ENCODE measurements around the gene GEMIN2. TPM values are rescaled to one million over a fixed set of nuclear protein-coding genes. Genes with fewer than 3 reads are reported as not detected.
"Not testable (repeated sequence)": the region's sequence is repeated elsewhere in the genome, so short reads cannot be mapped to it uniquely, and the experiment has no call there.

Gene GEMIN2
- total and polyA plus RNA-seq, 5 donors: 6.4 to 8.8 (median 6.5) TPM

DNA sequence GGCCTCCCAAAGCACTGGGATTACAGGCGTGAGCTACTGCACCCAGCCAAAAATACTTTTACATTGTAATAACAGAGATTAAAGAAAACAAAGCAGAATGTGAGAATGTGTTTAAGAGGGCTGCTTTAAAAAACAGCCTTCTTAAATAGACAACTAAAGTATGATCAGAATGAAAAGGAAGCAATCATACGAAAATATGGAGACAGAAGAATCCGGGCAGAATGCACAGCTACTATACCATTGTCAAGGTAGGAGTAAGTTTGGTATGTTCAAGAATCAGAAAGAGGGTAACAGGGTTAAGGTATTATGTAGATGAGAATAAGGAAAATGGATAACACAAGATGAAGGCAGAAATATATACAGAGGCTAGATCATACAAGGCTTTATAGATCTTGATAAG is 19.6 kb upstream of the GEMIN2 start:
- intact Hi-C loops (cut with DNase I): no loop called here
- Histone ChIP-seq H3K4me3 (ENCODE audit: low read length) (no peak overlapping the region), H3K9me3 (ENCODE audit: control insufficient read depth, low read length) (no peaks in the 10 kb centered on the region), H3K27me3 (ENCODE audit: control insufficient read depth, insufficient read depth) (no peaks in the 10 kb centered on the region), H3K4me1 (ENCODE audit: control insufficient read depth, insufficient read depth, low read length) (no peaks in the 10 kb centered on the region), H3K27ac (ENCODE audit: low read length) (no peak overlapping the region)
- no peak for DNase-seq
- no peak for ATAC-seq
- WGBS: 87% methylated on average over 3 of the region's 3 CpGs

DNA sequence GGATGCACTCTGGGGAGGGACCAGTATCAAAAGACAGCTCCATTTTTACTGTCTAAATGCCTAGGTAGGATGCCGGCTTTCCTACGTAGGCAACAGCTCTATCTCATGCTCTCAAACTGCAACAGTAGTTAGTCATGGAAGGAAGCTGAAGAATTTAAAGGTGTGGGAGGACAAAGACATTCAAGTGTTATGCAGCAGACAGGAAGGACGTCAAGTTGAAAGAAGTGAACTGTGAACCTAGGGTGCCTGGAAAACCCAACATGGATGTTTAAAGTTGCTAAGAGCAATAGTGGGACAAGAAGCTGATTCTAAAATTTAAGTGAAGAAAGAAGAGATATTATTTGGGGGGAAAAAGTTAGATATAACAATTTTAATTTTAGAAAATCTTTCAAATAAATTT is 17.0 kb upstream of the GEMIN2 start:
- Histone ChIP-seq H3K27me3 (ENCODE audit: control insufficient read depth, insufficient read depth) (no peaks in the 10 kb centered on the region), H3K9me3 (ENCODE audit: control insufficient read depth, low read length) (no peaks in the 10 kb centered on the region), H3K27ac (ENCODE audit: low read length) (no peak overlapping the region), H3K4me3 (ENCODE audit: low read length) (no peak overlapping the region), H3K4me1 (ENCODE audit: control insufficient read depth, insufficient read depth, low read length) (no peaks in the 10 kb centered on the region)
- ATAC-seq: peak in 1 of 2 donors; percentile 58
- DNase-seq: no peak
- intact Hi-C loops (cut with DNase I): no loop called here
- 28% methylated on average over 3 of the region's 3 CpGs for WGBS

DNA sequence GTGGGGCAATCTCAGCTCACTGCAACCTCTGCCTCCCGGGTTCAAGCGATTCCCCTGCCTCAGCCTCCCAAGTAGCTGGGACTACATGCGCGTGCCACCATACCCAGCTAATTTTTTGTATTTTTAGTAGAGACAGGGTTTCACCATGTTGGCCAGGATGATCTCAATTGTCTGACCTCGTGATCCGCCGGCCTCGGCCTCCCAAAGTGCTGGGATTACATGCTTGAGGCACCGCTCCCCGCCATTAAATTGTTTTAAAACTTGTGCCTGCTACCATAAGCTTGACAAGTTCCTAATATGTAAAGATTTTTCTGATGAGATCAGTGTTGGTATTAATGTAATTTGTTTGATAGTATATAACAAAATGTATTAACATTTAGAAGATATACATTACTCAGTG is 14.9 kb upstream of the GEMIN2 start:
- intact Hi-C loops (cut with DNase I); H3K4me1 ChIP-seq (ENCODE audit: control insufficient read depth, insufficient read depth, low read length); H3K27ac ChIP-seq (ENCODE audit: low read length); DNase-seq; H3K9me3 ChIP-seq (ENCODE audit: control insufficient read depth, low read length); H3K27me3 ChIP-seq (ENCODE audit: control insufficient read depth, insufficient read depth); H3K4me3 ChIP-seq (ENCODE audit: low read length); ATAC-seq: not testable (repeated sequence)
- WGBS: 95% methylated on average over 10 of the region's 10 CpGs

DNA sequence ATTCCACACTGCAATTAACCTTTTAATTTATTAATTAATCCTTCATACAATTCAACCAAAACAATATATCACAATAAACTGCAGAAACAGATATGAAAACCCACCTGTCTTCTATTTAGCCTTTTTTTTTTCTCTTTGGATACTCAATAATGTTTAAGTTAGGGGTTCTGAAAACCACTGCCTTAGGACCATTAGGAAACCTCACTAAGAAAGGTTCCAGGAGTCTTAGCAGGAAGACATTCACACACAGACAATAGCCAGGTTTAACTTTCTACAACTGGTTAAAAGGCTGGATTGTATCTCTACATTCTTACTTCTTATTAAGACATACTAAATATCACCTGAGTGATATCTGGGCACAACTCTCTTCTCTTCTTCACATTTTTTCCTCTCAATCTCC is 14.4 kb upstream of the GEMIN2 start:
- Histone ChIP-seq H3K9me3 (ENCODE audit: control insufficient read depth, low read length) (no peaks in the 10 kb centered on the region), H3K4me1 (ENCODE audit: control insufficient read depth, insufficient read depth, low read length) (no peaks in the 10 kb centered on the region), H3K27me3 (ENCODE audit: control insufficient read depth, insufficient read depth) (no peaks in the 10 kb centered on the region), H3K4me3 (ENCODE audit: low read length) (no peak overlapping the region), H3K27ac (ENCODE audit: low read length) (no peak overlapping the region)
- intact Hi-C loops (cut with DNase I): loop anchor here in 1 of 4 donors (10.0 kb wide), 1 partner anchor 75 kb away; the partner anchor contains the start of genes PNN and TRAPPC6B
- no peak for DNase-seq
- ATAC-seq: no peak

DNA sequence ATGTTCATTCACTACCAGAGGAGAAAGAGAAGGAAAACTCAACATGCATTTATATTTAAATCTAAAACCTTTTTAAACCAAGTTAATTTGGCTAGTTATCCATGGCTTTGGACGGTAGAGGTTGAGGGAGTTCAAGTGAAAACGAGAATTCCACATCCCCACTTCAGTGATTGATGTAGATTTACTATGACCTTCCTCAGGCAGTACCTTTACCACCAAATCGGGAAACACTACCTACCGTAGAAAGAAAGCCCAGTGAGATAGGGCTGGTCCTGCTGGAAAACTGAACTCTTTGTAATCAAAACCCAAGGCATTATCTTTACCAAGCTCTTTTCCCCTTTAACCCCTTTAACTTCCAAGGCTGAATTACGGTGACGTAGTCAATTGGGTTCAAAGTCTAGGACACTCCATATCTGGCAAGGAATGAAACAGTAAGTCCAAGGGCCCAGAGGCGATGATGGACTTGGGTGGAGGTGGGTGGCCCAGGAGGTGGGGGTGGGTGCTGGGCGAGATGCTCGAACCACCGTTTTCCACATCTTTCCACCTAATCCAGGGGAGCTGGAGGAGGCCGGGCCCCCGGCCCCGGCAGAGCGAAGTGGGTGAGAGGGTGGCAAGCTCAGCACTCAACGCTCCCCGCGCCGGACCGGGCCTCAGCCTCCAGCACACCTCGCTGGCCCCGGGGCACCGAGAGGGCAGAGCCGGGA is 11.7 kb upstream of the GEMIN2 start:
- peak overlapping the region; percentile 77 for H3K4me3 ChIP-seq (ENCODE audit: low read length)
- H3K27me3 ChIP-seq (ENCODE audit: control insufficient read depth, insufficient read depth): no peaks in the 10 kb centered on the region
- peak overlapping the region; percentile 93 for H3K27ac ChIP-seq (ENCODE audit: low read length)
- H3K4me1 ChIP-seq (ENCODE audit: control insufficient read depth, insufficient read depth, low read length): no peaks in the 10 kb centered on the region
- intact Hi-C loops (cut with DNase I): loop anchor here in 1 of 4 donors (10.0 kb wide), 1 partner anchor 72 kb away; the partner anchor contains the start of genes PNN and TRAPPC6B
- no peaks in the 10 kb centered on the region for H3K9me3 ChIP-seq (ENCODE audit: control insufficient read depth, low read length)
- WGBS: under 1% methylated on average over 23 of the region's 23 CpGs
- ATAC-seq (peak; percentile 71 to 72), DNase-seq (no peak)

DNA sequence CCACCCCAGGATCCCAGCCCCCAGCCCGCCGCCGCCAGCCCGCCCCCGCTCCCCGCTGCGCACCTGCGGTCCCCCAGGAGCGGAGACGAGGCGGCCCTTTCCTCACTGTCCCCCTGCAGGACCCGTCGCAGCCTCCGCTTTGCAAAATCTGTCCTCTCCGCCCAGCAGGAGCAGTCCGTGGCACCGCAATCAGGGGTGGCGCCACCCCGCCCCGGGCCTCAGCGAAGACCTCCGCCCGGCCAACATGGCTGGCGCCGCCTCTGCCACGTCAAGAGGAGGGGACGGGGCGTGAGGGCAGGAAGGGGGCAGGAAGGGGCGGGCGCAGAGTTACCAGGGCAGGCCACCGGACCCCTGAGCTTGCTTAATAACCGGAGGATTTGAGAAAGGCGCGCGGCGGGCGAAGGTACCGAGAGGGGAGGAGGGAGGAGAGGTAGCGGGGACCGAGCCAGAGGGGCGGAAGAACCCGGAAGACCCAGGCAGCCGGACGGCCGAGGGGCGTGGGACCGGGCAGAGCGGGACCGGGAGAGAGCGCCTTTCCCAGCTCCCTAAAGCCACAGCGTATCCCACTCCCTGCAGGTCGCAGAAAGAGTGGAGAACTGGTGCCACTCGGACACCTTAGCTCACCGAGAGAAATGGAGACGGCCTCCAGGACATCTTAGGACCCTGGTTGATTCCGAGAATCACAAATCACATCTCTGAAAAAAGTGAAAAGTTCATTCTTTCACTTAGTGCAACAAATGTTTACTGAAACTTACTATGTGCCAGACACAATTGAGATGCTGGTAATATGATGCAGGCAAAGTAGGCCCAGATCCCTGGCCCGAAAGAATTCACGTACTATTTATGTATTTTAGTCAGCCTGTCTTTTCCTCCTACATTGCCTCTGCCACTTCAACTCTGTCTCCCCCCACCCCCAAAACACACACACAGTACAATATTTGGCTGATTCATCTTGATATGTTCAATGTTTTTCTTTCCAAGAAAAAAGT is 10.9 kb upstream of the GEMIN2 start, which contains the start of gene SEC23A:
Gene SEC23A, minus strand, starts transcription at position 267 of the 989 bp plus-strand sequence. CDS start 7,117 bp downstream, outside the sequence.
- WGBS: under 1% methylated on average over 58 of the region's 58 CpGs
- Histone ChIP-seq H3K4me3 (ENCODE audit: low read length) (peak within 1 kb of the TSS; percentile 77), H3K27me3 (ENCODE audit: control insufficient read depth, insufficient read depth) (no peaks in the 10 kb centered on the region), H3K9me3 (ENCODE audit: control insufficient read depth, low read length) (no peaks in the 10 kb centered on the region), H3K4me1 (ENCODE audit: control insufficient read depth, insufficient read depth, low read length) (no peaks in the 10 kb centered on the region), H3K27ac (ENCODE audit: low read length) (peak within 1 kb of the TSS; percentile 93)
- intact Hi-C loops (cut with DNase I): loop anchor here in 1 of 4 donors (10.0 kb wide), 1 partner anchor 72 kb away; the partner anchor contains the start of genes PNN and TRAPPC6B
- peak; percentile 95 to 97 (median 97) for DNase-seq
- ATAC-seq: peak; percentile 99

DNA sequence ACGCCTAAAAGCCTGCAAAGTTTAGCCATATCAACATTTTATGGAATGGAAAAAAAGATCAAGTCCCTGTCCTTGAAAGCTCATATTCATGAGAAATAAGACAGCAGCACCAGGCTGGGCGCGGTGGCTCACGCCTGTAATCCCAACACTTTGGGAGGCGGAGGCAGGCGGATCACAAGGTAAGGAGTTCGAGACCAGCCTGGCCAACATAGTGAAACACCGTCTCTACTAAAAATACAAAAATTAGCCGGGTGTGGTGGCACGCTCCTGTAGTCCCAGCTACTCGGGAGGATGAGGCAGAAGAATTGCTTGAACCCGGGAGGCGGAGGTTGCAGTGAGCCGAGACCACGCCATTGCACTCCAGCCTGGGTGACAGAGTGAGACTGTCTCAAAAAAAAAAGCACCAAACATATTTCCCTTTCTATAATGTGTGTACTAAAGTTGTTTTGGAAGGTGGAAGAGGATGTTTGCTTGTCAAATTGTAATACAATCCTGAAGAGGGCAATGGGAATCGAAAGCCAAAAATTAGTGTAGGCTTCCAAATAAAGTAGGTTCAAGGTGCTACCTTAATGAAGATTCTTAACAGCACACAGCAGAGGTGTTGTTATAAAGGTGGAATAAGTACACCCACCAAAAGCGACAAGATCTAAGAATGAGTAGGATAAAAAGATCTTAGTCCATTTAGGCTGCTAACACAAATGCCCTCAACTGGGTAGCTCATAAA is 9.9 kb upstream of the GEMIN2 start:
- H3K27ac ChIP-seq (ENCODE audit: low read length); H3K4me1 ChIP-seq (ENCODE audit: control insufficient read depth, insufficient read depth, low read length); ATAC-seq; H3K27me3 ChIP-seq (ENCODE audit: control insufficient read depth, insufficient read depth); H3K9me3 ChIP-seq (ENCODE audit: control insufficient read depth, low read length); DNase-seq: not testable (repeated sequence)
- WGBS: 90% methylated on average over 17 of the region's 17 CpGs
- H3K4me3 ChIP-seq (ENCODE audit: low read length): peak overlapping the region; percentile 77
- intact Hi-C loops (cut with DNase I): loop anchor here in 1 of 4 donors (10.0 kb wide), 1 partner anchor 71 kb away; the partner anchor contains the start of genes PNN and TRAPPC6B

DNA sequence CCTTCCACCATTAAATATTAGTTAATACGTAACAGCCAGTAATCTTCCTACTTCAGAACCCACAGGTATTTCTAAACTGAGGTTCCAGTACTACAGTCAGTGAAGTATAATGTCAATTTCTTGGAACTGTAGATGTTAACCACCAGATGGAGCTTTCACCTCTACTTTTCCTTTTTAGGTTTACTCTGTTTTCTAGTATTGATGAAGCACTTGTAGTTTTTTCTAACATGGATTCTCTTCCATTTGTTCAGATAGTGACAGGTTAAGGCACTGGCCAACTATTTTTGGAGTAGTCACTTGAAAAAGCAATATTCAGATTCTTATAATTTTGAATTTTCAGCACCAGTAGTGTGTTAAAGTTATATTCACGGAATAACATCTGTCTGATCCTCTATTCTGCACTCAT is 6.5 kb upstream of the GEMIN2 start:
- intact Hi-C loops (cut with DNase I): loop anchor here in 1 of 4 donors (10.0 kb wide), 1 partner anchor 67 kb away; the partner anchor contains the start of genes PNN and TRAPPC6B
- Histone ChIP-seq H3K4me3 (ENCODE audit: low read length) (no peak overlapping the region), H3K9me3 (ENCODE audit: control insufficient read depth, low read length) (no peaks in the 10 kb centered on the region), H3K27me3 (ENCODE audit: control insufficient read depth, insufficient read depth) (no peaks in the 10 kb centered on the region), H3K27ac (ENCODE audit: low read length) (no peak overlapping the region), H3K4me1 (ENCODE audit: control insufficient read depth, insufficient read depth, low read length) (no peaks in the 10 kb centered on the region)
- ATAC-seq: no peak
- WGBS: 79% methylated on average over 2 of the region's 2 CpGs
- no peak for DNase-seq

DNA sequence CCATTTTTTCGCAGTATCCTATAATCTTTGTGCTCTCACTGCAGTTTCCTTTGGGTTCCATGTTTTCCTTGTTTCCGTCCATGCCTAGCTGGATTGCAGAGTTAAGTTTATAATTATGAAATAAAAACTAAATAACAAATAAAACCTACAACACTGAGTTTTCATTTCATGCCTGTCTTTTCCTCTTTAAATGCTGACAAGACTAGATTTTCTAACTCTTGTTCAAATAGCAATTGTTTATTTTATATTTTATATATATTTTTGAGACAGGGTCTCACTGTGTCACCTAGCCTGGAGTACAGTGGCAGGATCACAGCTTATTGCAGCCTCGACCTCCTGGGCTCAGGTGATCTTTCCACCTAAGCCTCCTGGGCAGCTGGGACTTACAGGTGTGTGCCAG is 5.3 kb upstream of the GEMIN2 start:
- 94% methylated on average over 3 of the region's 3 CpGs for WGBS
- no peak for DNase-seq
- H3K4me1 ChIP-seq (ENCODE audit: control insufficient read depth, insufficient read depth, low read length): no peaks in the 10 kb centered on the region
- intact Hi-C loops (cut with DNase I): loop anchor here in 1 of 4 donors (10.0 kb wide), 1 partner anchor 66 kb away; the partner anchor contains the start of genes PNN and TRAPPC6B
- no peak for ATAC-seq
- H3K4me3 ChIP-seq (ENCODE audit: low read length): no peak overlapping the region
- H3K27me3 ChIP-seq (ENCODE audit: control insufficient read depth, insufficient read depth): no peaks in the 10 kb centered on the region
- no peaks in the 10 kb centered on the region for H3K9me3 ChIP-seq (ENCODE audit: control insufficient read depth, low read length)
- no peak overlapping the region for H3K27ac ChIP-seq (ENCODE audit: low read length)

Data from right cardiac atrium (tissue), 5 donors.